ENCODE results near the gene FOXP4.

DNA sequence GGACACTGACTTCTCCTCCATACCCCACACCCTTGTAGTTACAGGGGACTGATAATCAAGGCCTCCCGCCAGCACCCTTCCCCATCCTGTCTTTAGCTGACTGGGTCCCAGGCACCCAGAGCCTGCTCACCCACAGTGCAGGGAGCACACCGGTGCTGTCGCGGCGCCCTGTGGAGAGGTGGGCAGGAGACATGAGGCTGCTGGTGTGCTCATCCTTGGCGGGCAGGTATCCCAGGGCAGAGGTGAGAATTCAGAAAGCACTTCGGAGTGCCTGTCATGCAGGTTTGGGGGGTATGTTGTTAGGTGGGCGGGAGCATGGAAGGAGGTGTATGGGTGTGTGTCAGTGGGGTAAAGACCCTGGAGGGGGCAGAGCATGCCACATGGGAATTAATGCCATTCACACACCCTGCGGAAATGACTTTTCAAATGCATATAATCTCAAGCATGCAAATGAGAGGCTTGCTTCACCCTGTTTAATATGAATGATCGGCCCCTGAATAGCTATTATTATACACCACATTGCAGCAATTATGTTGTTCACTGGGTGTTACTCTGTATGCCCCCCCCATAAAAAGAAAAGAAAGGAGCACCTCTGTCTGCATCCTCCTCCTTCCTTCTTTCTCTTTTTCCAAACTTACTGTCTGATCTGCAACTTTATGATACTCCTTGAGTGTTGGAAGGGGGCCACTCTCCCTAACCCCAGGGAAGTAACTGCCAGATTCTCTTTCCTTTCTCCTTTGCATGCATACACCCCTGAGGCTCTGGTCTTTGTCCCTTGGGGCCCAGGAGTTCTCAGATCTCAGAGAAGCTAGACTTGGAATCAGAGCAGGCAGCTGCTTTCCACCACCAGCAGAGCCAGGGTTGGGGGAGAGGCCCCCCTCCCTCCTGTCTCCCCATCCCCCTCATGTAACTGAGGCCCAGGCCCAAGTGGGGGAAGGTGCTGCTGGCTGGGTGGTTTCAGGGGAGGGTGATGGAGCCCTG, 16.0 kb downstream of the FOXP4 start:
- TF ChIP-seq, protein P1, sequence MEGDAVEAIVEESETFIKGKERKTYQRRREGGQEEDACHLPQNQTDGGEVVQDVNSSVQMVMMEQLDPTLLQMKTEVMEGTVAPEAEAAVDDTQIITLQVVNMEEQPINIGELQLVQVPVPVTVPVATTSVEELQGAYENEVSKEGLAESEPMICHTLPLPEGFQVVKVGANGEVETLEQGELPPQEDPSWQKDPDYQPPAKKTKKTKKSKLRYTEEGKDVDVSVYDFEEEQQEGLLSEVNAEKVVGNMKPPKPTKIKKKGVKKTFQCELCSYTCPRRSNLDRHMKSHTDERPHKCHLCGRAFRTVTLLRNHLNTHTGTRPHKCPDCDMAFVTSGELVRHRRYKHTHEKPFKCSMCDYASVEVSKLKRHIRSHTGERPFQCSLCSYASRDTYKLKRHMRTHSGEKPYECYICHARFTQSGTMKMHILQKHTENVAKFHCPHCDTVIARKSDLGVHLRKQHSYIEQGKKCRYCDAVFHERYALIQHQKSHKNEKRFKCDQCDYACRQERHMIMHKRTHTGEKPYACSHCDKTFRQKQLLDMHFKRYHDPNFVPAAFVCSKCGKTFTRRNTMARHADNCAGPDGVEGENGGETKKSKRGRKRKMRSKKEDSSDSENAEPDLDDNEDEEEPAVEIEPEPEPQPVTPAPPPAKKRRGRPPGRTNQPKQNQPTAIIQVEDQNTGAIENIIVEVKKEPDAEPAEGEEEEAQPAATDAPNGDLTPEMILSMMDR (conservative IDR thresholded peaks at IDR 0.05; ENCODE audit: low read length), result no peak
- no peak for TF ChIP-seq EZH2phosphoT487 (IDR thresholded peaks at IDR 0.05; ENCODE audit: borderline replicate concordance, low read depth, low read length)

Measured in OCI-LY7 (cell line).